Activated CD8-positive, alpha-beta memory T cell treated with anti-CD3 and anti-CD28 coated beads, Interleukin-2, amount 50 U/mL, for 1 hour (primary cell): ENCODE data around the gene SOAT1.
"Not testable (repeated sequence)": the region's sequence is repeated elsewhere in the genome, so short reads cannot be mapped to it uniquely, and the experiment has no call there.

ENCODE experiments used
- DNase-seq: peaks from one replicate; pipeline ENCODE4 v3.0.0-alpha.2; 2020; ENCODE audit errors: extremely low read depth

The SOAT1 gene

DNA sequence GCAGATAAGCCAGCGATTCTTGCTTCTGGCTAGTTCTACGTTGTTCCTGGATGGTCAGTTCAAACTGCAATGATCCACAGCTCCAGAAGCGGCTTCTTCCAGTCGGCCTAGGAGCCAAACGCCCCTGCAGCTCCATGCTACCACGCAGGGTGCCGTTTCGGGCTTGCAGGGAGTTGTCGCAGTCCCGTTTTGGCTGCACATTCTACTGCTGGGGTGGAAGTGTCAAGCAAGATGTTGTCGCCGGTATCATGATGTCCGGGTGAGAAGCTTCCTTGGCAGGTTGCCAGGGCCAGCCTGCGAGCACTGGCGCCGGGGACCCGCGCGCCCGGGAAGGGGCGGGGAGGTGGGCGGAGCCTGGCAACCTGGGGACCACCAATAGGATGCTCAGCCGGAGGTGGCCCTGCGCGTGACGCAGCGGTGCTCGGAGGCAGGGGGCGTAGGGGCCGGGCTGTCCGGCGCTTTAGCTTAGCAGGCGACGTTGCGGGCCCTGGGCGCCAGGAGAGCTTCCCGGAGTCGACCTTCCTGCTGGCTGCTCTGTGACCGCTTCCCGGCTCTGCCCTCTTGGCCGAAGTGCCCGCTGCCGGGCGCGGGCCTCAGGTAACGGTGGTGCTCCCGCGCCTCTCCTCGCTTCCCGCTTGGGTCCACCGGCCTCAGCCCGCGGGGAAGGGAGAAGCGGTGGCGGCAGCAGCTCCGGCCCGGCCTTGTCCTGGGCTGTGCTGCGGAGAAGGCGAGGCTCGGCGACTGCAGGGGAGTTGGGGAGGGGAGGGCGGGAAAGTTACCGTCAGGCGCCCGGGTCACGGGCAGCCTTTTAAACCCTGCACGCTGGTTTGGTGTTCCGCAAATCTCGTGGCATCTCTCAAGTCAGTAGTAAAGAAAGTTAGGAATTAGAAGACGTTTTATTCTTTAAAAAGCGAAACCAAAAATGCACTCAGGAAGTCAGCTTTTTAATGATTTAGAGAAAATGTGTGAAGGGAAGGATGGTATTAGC, at the start of gene SOAT1:
Gene SOAT1 (plus strand): TSS at position 458 of the 988 bp plus-strand sequence. CDS start 8,888 bp downstream, outside the sequence.
- peak; percentile 80 for DNase-seq

DNA sequence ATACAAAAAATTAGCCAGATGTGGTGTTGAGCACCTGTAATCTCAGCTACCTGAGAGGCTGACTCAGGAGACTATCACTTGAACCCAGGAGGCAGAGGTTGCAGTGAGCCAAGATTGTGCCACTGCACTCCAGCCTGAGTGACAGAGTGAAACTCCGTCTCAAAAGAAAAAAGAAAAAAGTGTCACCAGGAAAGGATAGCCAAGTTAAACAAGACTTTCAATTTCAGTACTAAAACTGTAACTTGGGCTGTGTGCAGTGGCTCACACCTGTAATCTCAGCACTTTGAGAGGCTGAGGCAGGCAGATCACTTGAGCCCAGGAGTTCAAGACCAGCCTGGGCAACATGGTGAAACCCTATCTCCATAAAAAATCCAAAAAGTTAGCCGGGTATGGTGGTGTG, 48.2 kb upstream of the SOAT1 start:
- not testable (repeated sequence) for DNase-seq

DNA sequence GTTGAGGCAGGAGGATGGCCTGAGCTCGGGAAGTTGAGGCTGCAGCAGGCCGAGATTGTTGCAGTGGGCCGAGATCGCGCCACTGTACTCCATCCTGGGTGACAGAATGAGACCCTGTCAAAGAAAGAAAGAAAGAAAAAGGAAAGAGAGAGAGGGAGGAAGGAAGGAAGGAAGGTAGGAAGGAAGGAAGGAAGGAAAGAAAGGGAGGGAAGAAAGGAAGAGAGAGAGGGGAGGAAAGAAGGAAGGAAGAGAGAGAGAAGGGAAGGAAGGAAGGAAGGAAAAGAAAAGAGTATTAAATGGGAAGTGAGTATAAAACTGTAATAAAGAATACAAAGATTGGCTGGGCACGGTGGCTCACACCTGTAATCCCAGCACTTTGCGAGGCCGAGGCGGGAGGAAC, 45.7 kb upstream of the SOAT1 start:
- no peak for DNase-seq

DNA sequence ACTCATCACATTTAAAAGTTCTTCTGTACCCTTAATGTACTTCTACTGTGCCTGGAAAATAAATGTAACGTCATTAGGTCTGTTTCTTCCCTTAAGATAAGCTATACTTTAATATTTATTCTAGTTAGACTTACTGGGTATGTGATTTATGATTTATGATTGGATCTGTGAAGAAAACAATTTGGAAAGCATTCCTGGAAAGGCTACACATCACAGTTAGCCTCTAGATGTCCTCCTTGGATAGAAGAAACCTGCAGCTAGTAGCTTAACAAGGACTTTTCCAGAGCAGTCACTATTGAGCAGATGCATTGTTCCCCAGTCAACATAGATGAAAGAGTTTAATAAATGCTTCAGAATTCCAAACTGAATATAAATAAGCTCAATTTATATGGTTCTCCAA, 41.9 kb upstream of the SOAT1 start:
- no peak for DNase-seq

DNA sequence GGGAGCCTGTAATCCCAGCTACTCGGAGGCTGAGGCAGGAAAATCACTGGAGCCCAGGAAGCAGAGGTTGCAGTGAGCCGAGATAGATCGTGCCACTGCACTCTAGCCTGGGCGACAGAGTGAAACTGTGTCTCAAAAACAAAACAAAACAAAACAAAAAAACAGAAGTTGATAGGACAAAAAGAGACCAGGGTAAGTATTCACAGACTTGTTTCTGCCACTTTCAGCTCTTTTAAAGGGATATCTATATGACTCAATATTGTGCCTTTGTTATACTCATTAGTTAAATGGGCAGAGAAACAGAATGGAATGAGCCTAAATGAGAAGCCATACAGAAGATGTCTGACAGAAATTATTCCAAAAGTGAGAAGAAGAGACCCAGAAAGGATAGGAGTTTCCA, 41.0 kb upstream of the SOAT1 start:
- DNase-seq = no peak

DNA sequence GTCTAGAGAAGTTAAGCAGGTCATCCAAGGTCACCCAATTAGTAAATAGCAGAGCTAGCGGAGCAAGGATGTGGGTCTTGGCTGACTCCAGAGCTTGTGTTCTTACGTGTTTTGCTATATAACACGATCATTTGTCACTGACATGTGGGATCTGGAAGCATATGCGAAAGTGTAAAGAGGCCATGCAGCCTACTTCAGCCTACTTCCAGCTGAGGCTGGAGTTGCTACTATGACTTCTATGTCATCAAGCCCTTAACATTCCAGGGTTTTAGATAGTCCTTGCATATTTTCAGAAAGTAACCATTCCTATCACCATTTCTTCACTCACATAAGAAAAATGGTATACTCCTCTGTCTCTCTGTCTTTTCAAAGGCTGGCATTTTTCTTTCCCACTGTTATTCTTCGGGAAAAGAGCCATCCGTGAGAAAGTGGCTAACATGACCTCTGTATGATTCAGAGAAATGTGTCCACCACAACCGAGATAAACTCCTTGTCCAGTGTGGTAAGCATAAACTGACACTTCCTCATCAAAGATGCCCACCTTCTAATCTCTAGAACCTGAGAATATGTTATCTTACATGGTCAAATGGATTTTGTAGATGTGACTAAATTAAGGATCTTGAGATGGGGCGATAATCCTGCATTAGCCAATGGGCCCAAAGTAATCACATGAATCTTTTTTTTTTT, 40.2 kb upstream of the SOAT1 start:
- no peak for DNase-seq

DNA sequence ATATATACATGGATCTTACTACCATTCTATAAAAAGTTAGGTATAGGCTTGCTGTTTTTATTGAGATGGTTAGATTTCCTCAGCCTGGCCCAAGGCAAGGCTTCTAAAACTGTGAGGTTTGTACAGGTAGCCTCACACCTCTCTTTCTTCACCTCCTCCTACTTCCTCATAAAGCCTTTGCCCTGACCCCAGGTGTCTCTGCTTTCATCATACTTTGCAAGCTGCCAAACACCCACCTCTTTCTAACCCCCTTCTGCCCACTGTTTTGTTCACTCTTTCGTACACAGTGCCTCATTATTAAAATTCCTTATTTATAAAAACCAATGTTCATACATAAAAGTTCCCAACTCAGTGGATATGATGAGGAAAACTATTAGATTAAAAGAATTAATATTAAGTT, 31.4 kb upstream of the SOAT1 start:
- DNase-seq = no peak

DNA sequence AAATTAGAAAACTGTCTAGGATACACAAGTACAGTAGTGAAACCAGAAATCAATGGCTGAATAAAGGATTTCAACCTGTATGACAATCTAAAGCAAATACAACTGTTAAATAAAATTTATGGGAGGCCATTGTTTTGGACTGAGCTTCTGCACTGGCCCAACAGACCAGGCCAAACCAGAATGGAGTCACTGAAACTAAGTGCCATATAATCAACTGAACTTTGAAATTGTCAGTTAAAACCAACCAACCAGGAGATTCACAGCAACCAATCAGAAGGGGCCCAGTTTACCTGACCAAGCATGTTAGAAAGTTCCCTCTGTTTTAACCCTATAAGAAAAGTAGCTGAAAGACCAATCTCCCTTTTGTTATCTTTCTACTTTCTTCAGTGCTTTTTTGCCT, 30.5 kb upstream of the SOAT1 start:
- DNase-seq = no peak

DNA sequence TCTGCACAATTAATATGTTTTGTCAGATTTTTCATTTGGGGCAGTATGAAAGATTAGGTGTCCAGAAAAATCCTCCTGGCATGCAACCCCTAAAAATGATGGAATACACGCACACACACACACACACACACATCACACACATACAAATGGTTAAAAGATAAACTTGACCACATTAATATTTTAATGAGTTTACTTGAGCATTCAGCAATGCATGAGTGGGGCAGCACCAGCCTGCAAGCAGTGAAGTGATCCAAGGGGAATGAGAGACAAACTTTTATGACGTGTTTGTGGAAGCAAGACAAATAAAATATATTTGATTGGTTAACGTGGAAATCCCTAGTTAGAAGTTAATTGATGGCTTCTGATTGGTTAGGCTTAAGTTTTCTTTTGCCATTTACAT, 29.1 kb upstream of the SOAT1 start:
- DNase-seq = no peak

DNA sequence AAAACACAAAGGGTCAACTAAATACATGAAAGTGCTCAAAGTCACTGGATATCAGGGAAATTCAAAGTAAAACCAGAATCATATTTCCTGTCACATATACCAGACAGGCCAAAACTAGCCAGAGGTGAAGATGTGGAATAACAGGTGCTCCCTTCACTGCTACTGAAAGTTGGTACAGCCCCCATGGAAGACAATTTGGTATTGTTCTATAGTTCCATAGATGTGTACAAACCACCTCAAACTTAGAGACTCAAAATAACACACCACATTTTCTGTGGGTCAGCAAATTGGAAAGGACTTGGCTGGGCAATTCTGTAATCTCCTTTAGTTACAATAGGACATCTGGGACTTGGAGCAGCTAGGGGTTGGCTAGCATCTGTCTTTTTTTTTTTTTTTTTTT, 24.5 kb upstream of the SOAT1 start:
- no peak for DNase-seq

DNA sequence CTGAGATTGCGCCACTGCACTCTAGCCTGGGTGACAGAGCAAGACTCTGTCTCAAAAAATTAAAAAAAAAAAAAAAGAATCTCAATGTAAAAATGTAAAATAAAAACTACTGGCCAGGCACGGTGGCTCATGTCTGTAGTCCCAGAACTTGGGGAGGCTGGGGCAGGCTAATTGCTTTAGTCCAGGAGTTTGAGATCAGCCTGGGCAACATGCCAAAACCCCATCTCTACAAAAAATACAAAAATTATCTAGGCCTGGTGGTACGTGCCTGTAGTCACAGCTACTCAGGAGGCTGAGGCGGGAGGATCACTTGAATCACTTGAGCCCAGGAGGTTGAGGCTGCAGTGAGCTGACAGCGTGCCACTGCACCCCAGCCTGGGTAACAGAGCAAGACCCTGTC, 19.2 kb upstream of the SOAT1 start:
- not testable (repeated sequence) for DNase-seq

DNA sequence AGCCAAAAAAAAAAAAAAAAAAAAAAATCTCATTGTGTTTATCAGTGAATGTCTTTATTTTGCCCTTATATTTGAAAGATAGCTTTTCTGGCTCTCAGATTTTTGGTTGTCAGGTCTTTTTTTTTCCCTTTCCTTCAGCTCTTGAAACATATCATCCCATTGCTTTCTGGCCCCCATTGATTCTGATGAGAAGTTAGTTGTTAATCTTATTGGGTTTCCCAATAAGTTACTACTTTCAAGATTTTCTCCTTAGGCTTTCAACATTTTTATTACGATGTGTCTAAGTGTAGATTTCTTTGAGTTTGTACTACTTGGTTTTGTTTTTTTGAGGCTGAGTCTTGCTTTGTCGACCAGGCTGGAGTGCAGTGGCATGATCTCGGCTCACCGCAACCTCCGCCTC, 14.7 kb upstream of the SOAT1 start:
- DNase-seq = no peak

DNA sequence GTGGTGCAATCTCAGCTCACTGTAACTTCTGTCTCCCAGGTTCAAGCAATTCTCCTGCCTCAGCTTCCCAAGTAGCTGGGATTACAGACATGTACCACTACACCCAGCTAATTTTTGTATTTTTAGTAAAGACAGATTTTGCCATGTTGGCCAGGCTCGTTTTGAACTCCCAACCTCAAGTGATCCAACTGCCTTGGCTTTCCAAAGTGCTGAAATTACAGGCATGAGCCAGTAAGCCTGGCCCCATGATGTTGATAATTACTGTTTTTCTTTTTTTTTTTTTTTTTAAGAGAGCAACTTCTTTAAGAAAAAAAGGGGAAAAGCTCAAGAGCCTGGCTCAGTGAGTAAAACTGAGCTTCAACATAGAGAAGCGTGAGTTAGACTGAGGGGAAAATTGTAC, 9.6 kb upstream of the SOAT1 start:
- no peak for DNase-seq

DNA sequence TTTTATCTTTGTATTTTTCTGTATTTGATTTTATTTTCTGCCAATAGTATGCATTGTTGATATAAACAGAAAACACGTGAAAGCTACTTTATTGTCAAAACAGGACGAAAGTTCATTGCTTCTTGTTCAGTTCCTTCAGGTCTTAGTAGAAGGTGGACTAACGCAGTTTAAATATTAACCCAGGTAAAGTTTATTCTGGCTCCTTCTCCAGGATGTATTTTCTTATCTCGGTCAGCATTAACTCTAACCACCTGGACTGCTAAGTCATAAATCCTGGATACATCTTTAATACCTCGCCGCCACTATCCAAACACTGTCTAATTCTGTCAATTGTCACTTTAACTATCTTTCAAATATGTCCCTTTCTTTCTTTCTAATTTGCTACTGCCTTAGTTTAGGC, 5.7 kb upstream of the SOAT1 start:
- no peak for DNase-seq

DNA sequence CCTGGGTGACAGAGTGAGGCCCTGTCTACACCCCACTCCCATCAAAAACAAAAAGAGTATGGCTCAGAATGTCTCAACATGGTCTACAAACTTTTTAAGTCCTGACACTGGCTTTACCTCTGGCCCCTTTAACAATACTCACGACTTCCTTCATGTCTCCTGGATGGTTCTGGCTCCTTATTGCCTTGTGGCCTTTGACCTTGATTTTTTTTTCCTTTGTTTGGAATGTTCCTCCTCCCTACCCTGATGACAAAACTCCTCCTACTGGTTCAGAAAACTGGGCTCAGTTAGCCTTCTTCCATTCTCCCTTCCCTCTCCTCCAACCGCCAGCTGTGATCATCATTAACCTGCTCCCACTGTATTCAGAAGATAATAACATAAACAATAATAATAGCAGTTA, 4.6 kb upstream of the SOAT1 start:
- DNase-seq = no peak

DNA sequence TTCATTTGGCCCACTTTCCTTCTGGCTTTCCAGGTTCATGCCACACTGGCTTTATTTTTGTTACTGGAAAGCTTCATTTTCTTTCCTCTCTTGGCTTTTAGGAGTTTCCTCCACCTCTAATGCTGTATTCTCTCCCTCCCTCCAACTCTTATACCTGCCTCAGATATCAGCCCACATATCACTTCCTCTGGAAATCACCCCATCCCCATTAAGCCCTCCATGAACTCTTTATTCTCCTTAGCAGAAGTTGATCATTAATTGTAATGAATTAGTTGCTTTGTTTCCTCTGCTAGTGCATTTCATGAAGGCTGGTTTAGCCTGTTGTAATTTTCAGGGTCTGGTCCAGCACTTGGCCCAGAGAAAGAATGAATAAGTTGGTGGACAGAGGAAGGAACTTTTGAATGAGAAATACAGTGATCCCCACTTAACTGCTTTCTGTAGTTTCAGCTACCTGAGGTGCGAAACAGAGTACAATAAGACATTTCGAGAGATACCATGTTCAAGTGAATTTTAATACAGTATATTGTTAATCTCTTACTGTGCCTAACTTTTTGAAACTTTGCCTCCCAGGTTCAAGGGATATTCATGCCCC, 1.7 kb downstream of the SOAT1 start:
- DNase-seq = no peak

DNA sequence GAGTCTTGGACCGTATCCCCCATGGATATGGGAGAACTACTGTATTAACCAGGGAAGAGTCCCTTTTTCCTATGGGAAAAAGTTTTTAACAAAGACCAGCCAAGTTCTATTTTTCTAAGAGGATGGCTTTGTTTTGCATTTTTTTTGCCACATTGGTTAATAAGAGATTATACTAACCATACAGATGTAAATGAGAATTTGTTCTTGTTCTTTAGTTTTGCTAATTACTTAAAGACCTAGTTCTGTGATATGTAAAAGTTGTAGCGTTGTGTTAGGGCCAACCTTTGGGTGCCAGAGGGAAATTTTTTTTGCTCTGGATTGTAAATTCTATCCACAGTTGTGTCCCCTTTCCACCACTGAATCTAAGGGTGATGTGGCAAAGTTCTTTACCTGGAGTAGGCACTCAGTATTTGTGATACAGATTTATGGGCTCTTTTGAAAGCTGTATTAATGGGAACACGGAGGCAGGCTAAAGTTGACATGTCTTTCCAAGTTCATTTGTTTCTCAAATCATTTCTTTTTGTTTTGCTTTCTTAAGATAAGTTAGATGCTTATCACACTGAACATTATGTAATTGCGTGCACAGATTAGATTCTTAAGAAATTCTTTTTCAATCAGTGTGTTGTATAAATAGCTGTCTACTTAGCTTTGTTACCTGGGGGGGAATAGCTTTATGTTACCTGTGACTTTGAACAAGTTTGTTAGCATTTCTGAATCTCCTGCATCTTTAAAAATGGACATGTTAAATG, 2.9 kb downstream of the SOAT1 start:
- no peak for DNase-seq

DNA sequence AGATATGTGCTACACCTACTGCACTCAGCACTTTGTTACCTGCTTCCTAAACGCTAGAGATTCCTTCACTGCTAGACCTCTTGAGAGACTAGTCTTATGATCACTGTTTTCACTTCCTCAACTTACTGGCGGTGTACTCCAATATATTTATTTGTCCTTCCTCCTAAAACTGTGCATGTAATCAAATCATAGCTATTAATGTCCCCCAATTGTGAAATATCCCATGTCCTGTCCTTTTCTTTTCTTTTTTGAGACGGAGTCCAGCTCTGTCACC, 3.4 kb downstream of the SOAT1 start:
- no peak for DNase-seq

DNA sequence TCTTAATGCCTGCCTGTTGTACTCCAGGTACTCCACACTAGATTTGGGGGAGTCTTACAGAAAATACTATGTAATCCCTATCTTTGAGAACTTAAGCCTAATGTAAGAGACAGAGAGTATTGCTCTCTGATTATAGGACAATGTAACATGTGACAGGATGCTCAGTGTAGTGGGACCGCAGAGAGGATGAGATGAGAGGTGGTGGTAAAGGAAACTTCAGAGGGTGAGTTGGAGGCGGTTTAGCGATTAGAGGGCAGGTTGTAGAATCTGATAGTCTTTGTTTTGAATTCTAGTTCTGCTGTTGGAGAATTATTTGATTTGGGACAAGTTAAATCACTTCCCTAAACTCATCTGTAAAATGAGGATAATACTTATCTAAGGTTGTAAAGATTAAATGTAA, 5.4 kb downstream of the SOAT1 start:
- DNase-seq = peak; percentile 7

DNA sequence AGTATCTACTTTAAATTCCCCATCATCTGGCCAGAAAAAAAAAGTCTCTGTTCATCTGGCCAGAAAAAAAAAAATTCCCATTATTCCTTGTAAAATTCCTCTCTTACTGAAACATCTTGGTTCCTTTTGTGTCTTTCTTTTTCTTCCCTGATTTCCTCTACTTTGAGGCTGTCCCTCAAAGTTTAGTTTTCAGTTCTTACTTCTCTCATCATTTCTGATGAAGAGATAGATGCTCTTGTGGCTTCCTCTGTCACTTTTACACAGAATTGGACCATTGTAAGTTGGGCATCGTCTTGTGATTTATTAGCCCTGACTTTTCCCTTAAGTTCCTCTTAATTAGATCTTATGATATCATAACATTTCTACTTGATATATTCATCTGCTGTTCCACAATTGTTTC, 6.5 kb downstream of the SOAT1 start:
- DNase-seq = no peak

DNA sequence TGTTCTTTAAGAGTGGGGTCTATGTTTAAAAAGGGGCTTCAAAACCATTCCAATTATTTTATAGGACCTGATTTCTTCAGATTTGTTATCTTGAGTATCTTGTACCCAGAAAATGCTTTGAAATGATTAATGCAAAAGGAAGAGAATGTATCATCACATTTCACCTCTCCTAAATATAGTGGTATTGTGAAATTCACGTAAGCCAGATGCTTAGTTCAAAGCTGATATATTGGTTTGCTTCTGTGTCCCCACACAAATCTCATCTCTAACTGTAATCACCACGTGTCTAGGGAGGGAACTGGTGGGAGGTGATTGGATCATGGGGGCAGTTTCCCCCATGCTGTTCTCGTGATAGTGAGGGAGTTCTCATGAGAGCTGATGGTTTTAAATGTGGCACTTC, 8.5 kb downstream of the SOAT1 start:
- DNase-seq = no peak

DNA sequence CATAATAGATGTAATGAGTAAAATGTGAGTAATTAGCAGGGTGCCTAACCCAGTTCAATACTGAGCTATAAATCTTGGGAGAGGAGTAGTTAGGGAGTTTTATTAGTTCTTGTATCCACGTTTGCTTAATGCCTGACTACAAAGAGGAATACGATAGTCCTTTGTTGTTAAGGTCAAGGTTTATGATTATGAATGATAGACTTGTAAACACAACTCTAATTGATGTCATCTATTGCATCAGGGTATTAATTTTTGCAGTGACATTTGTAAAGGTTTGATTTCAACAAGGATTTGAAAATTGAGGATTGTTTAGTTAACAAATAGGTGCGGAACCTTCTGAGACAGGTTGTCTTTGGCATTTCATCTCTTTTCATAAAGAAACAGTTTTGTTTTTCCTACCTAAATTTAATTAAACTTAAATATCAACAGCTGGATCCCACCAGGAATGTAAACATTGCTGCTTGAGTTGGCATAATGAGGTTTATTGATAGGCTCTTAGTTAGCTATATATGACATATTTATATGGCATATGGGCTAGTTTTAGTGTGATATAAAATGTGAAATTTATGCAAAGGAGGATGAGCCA, 9.7 kb downstream of the SOAT1 start:
- no peak for DNase-seq
